Measurements from ENCODE around the gene ACOT7.
"Not testable (repeated sequence)": the region's sequence is repeated elsewhere in the genome, so short reads cannot be mapped to it uniquely, and the experiment has no call there.

ACOT7 gene

GRCh38 chr1:6393400-6394187 is at the start of gene ACOT7:
Gene ACOT7 (minus strand): TSS chr1:6393767. CDS start chr1:6393399, 368 bp downstream.
- TF ChIP-seq CTCF (IDR thresholded peaks at IDR 0.05; ENCODE audit: low read depth, low read length, missing control alignments): peak; percentile 1
- peak within 1 kb of the TSS; percentile 81 for H3K4me3 ChIP-seq (ENCODE audit: low read depth, low read length)
- DNase-seq (ENCODE audit: low read depth): peak; percentile 47

GRCh38 chr1:6441586-6441985 is 48.0 kb upstream of the ACOT7 start:
- no peak for TF ChIP-seq CTCF (IDR thresholded peaks at IDR 0.05; ENCODE audit: low read depth, low read length, missing control alignments)
- no peak for DNase-seq (ENCODE audit: low read depth)
- no peak overlapping the region for H3K4me3 ChIP-seq (ENCODE audit: low read depth, low read length)

GRCh38 chr1:6440198-6441126 is 46.9 kb upstream of the ACOT7 start:
- TF ChIP-seq CTCF (IDR thresholded peaks at IDR 0.05; ENCODE audit: low read depth, low read length, missing control alignments): peak; percentile 16
- DNase-seq (ENCODE audit: low read depth): no peak
- no peak overlapping the region; the same call in 1 of the 2 replicates for H3K4me3 ChIP-seq (ENCODE audit: low read depth, low read length)

GRCh38 chr1:6438047-6438525 is 44.5 kb upstream of the ACOT7 start:
- no peak overlapping the region for H3K4me3 ChIP-seq (ENCODE audit: low read depth, low read length)
- no peak for DNase-seq (ENCODE audit: low read depth)
- peak; percentile 97 for TF ChIP-seq CTCF (IDR thresholded peaks at IDR 0.05; ENCODE audit: low read depth, low read length, missing control alignments)

- TF ChIP-seq CTCF (IDR thresholded peaks at IDR 0.05; ENCODE audit: low read depth, low read length, missing control alignments): peak; percentile 24
- H3K4me3 ChIP-seq (ENCODE audit: low read depth, low read length); DNase-seq (ENCODE audit: low read depth): not testable (repeated sequence)
Measured at GRCh38 chr1:6437012-6437700, 43.6 kb upstream of the ACOT7 start.

- DNase-seq (ENCODE audit: low read depth); H3K4me3 ChIP-seq (ENCODE audit: low read depth, low read length): not testable (repeated sequence)
Measured at GRCh38 chr1:6436277-6436676, 42.7 kb upstream of the ACOT7 start.

- no peak overlapping the region for H3K4me3 ChIP-seq (ENCODE audit: low read depth, low read length)
- no peak for DNase-seq (ENCODE audit: low read depth)
- no peak for TF ChIP-seq CTCF (IDR thresholded peaks at IDR 0.05; ENCODE audit: low read depth, low read length, missing control alignments)
Measured at GRCh38 chr1:6435547-6435946, 42.0 kb upstream of the ACOT7 start.
